Keratinocyte (primary cell): ENCODE results near the gene STXBP3.

Source experiments
- EZH2 ChIP-seq: IDR thresholded peaks from one replicate; pipeline ENCODE4 v1.6.1; 2012; ENCODE audit warnings: inconsistent platforms, mild to moderate bottlenecking, low read length, moderate library complexity
- TF ChIP-seq, protein P1 (sequence below), 3 experiments: IDR thresholded peaks in 1 of 3; conservative IDR thresholded peaks in 1 of 3; optimal IDR thresholded peaks in 1 of 3; 2 replicates in 2 of 3; 3 replicates in 1 of 3; pipeline versions ENCODE3 to v1.5.1; 2011; ENCODE audit warnings: low read length in 3 of 3, mild to moderate bottlenecking in 3 of 3, moderate library complexity in 2 of 3, control low read depth in 1 of 3, inconsistent platforms in 1 of 3; ENCODE audit not compliant: insufficient read depth in 2 of 3; ENCODE audit errors: extremely low read depth in 1 of 3

- TF ChIP-seq, protein P1, sequence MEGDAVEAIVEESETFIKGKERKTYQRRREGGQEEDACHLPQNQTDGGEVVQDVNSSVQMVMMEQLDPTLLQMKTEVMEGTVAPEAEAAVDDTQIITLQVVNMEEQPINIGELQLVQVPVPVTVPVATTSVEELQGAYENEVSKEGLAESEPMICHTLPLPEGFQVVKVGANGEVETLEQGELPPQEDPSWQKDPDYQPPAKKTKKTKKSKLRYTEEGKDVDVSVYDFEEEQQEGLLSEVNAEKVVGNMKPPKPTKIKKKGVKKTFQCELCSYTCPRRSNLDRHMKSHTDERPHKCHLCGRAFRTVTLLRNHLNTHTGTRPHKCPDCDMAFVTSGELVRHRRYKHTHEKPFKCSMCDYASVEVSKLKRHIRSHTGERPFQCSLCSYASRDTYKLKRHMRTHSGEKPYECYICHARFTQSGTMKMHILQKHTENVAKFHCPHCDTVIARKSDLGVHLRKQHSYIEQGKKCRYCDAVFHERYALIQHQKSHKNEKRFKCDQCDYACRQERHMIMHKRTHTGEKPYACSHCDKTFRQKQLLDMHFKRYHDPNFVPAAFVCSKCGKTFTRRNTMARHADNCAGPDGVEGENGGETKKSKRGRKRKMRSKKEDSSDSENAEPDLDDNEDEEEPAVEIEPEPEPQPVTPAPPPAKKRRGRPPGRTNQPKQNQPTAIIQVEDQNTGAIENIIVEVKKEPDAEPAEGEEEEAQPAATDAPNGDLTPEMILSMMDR (optimal IDR thresholded peaks at IDR 0.05 in 1 of 3, IDR thresholded peaks at IDR 0.05 in 1 of 3, conservative IDR thresholded peaks at IDR 0.05 in 1 of 3; ENCODE audit: extremely low read depth in 1 of 3, insufficient read depth in 2 of 3, low read length in 3 of 3), result no peak
- TF ChIP-seq EZH2, result no peak
These were observed 45.3 kb downstream of the STXBP3 start for GRCh38 chr1:108791790-108792189.
